Measurements from ENCODE around the gene RTF1.
A peak's percentile ranks its signal among the peaks of the same experiment; 100 is the strongest.

RTF1 gene

GRCh38 chr15:41513506-41514227 lies 96.8 kb downstream of the RTF1 start, which contains the start of gene LTK:
LTK (minus strand) TSS chr15:41513827; CDS start chr15:41513709, 118 bp downstream.
- Histone ChIP-seq H3K4me1 (ENCODE audit: control insufficient read depth, insufficient read depth, low read length) (peaks cover 11% of the 10 kb centered on the region), H3K27me3 (ENCODE audit: control insufficient read depth, insufficient read depth, low read length, poor library complexity, severe bottlenecking) (peaks cover 62% of the 10 kb centered on the region), H3K36me3 (ENCODE audit: control insufficient read depth, insufficient read depth, low read length) (no peaks in the 10 kb centered on the region), H3K9me3 (ENCODE audit: control insufficient read depth, low read length) (no peaks in the 10 kb centered on the region), H3K27ac (ENCODE audit: insufficient read depth, low read depth, low read length, poor library complexity, severe bottlenecking) (no peak within 1 kb of the TSS), H3K4me3 (ENCODE audit: insufficient read depth, low read depth, low read length) (peak within 1 kb of the TSS; percentile 27)
- 7 to 8% methylated on average over 33 of the region's 33 CpGs for WGBS, 2 experiments

GRCh38 chr15:41517895-41518449 lies 101.1 kb downstream of the RTF1 start:
- H3K4me3 ChIP-seq (ENCODE audit: insufficient read depth, low read depth, low read length): no peak overlapping the region
- peaks cover 4% of the 10 kb centered on the region for H3K4me1 ChIP-seq (ENCODE audit: control insufficient read depth, insufficient read depth, low read length)
- no peak overlapping the region for H3K27ac ChIP-seq (ENCODE audit: insufficient read depth, low read depth, low read length, poor library complexity, severe bottlenecking)
- H3K27me3 ChIP-seq (ENCODE audit: control insufficient read depth, insufficient read depth, low read length, poor library complexity, severe bottlenecking): peaks cover 19% of the 10 kb centered on the region
- H3K9me3 ChIP-seq (ENCODE audit: control insufficient read depth, low read length): no peaks in the 10 kb centered on the region
- H3K36me3 ChIP-seq (ENCODE audit: control insufficient read depth, insufficient read depth, low read length): no peaks in the 10 kb centered on the region
- WGBS, 2 experiments: 93 to 96% methylated on average over 8 of the region's 8 CpGs

- H3K4me3 ChIP-seq (ENCODE audit: insufficient read depth, low read depth, low read length): no peak overlapping the region
- no peaks in the 10 kb centered on the region for H3K27me3 ChIP-seq (ENCODE audit: control insufficient read depth, insufficient read depth, low read length, poor library complexity, severe bottlenecking)
- no peak overlapping the region for H3K27ac ChIP-seq (ENCODE audit: insufficient read depth, low read depth, low read length, poor library complexity, severe bottlenecking)
- H3K36me3 ChIP-seq (ENCODE audit: control insufficient read depth, insufficient read depth, low read length): no peaks in the 10 kb centered on the region
- no peaks in the 10 kb centered on the region for H3K9me3 ChIP-seq (ENCODE audit: control insufficient read depth, low read length)
- WGBS, 2 experiments: 96% methylated on average over 17 of the region's 17 CpGs
- no peaks in the 10 kb centered on the region for H3K4me1 ChIP-seq (ENCODE audit: control insufficient read depth, insufficient read depth, low read length)
These were observed 103.7 kb downstream of the RTF1 start for GRCh38 chr15:41520636-41521035.

- WGBS, 2 experiments: 93 to 94% methylated on average over 9 of the region's 9 CpGs
- Histone ChIP-seq H3K9me3 (ENCODE audit: control insufficient read depth, low read length) (no peaks in the 10 kb centered on the region), H3K4me3 (ENCODE audit: insufficient read depth, low read depth, low read length) (no peak overlapping the region), H3K27ac (ENCODE audit: insufficient read depth, low read depth, low read length, poor library complexity, severe bottlenecking) (no peak overlapping the region), H3K4me1 (ENCODE audit: control insufficient read depth, insufficient read depth, low read length) (no peaks in the 10 kb centered on the region), H3K27me3 (ENCODE audit: control insufficient read depth, insufficient read depth, low read length, poor library complexity, severe bottlenecking) (no peaks in the 10 kb centered on the region), H3K36me3 (ENCODE audit: control insufficient read depth, insufficient read depth, low read length) (no peaks in the 10 kb centered on the region)
These were observed 104.7 kb downstream of the RTF1 start for GRCh38 chr15:41521614-41522013.

- Histone ChIP-seq H3K4me1 (ENCODE audit: control insufficient read depth, insufficient read depth, low read length) (no peaks in the 10 kb centered on the region), H3K27ac (ENCODE audit: insufficient read depth, low read depth, low read length, poor library complexity, severe bottlenecking) (no peak overlapping the region), H3K4me3 (ENCODE audit: insufficient read depth, low read depth, low read length) (no peak overlapping the region), H3K27me3 (ENCODE audit: control insufficient read depth, insufficient read depth, low read length, poor library complexity, severe bottlenecking) (no peaks in the 10 kb centered on the region), H3K9me3 (ENCODE audit: control insufficient read depth, low read length) (no peaks in the 10 kb centered on the region), H3K36me3 (ENCODE audit: control insufficient read depth, insufficient read depth, low read length) (peaks cover 8% of the 10 kb centered on the region)
- 96% methylated on average over 5 of the region's 5 CpGs for WGBS, 2 experiments
These were observed 106.2 kb downstream of the RTF1 start for GRCh38 chr15:41523097-41523496.

- H3K36me3 ChIP-seq (ENCODE audit: control insufficient read depth, insufficient read depth, low read length): peaks cover 48% of the 10 kb centered on the region
- WGBS, 2 experiments: 94 to 95% methylated on average over 6 of the region's 6 CpGs
These were observed 113.6 kb downstream of the RTF1 start for GRCh38 chr15:41530363-41530956.

More at GRCh38 chr15:41530363-41530956, 113.6 kb downstream of the RTF1 start:
- Histone ChIP-seq H3K4me3 (ENCODE audit: insufficient read depth, low read depth, low read length) (no peak overlapping the region), H3K4me1 (ENCODE audit: control insufficient read depth, insufficient read depth, low read length) (no peaks in the 10 kb centered on the region), H3K9me3 (ENCODE audit: control insufficient read depth, low read length) (no peaks in the 10 kb centered on the region), H3K27me3 (ENCODE audit: control insufficient read depth, insufficient read depth, low read length, poor library complexity, severe bottlenecking) (no peaks in the 10 kb centered on the region), H3K27ac (ENCODE audit: insufficient read depth, low read depth, low read length, poor library complexity, severe bottlenecking) (no peak overlapping the region)
